ENCODE results near the gene TMEM141. TPM values are rescaled to one million over a fixed set of nuclear protein-coding genes. Genes with fewer than 3 reads are reported as not detected.
A peak's percentile ranks its signal among the peaks of the same experiment; 100 is the strongest.
"Not testable (repeated sequence)": the region's sequence is repeated elsewhere in the genome, so short reads cannot be mapped to it uniquely, and the experiment has no call there.

Gene TMEM141
- total RNA-seq, 1 experiment from 2014 or later, result 64.1 TPM

- no peak overlapping the region for H3K4me3 Mint-ChIP-seq (ENCODE audit: low read depth, unreplicated experiment)
- intact Hi-C loops (cut with micrococcal nuclease; ENCODE audit: unreplicated experiment), result no loop called here
- TF ChIP-seq CTCF (IDR thresholded peaks at IDR 0.05; ENCODE audit: unreplicated experiment), result no peak
- H3K9me3 Mint-ChIP-seq (ENCODE audit: low read depth, unreplicated experiment), result no peaks in the 10 kb centered on the region
- DNase-seq, result no peak
- no peak overlapping the region for H3K27ac Mint-ChIP-seq (ENCODE audit: unreplicated experiment)
- H3K4me1 Mint-ChIP-seq (ENCODE audit: low read depth, unreplicated experiment), result peaks cover 10% of the 10 kb centered on the region
- BruUV-seq (replicated peaks), result no TSS peak
- H3K27me3 Mint-ChIP-seq (ENCODE audit: unreplicated experiment), result peaks cover 23% of the 10 kb centered on the region
- H3K36me3 Mint-ChIP-seq (ENCODE audit: insufficient read depth, unreplicated experiment), result no peaks in the 10 kb centered on the region
- CTCF ChIA-PET, result no interaction called here
These were observed 28.1 kb upstream of the TMEM141 start for GRCh38 chr9:136762915-136763648.

DNA sequence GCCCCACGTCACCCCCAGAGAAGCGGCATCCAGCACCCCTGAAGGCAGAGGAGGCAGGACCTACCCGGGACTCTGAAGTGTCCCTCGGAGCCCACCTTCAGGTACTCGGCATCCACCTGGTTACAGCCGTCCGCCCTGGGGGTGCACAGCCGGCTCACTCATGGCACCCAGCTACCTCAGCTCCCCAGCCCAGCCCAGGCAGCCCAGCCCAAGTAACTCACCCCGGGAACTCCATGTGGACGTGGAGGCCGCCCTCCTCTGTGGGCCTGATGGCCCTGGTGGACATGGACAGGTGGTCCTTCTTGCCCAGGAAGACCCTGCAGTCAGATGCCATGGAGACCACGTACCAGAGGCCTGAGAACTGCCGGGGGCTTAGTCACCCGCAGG lies 27.5 kb upstream of the TMEM141 start:
- intact Hi-C loops (cut with micrococcal nuclease; ENCODE audit: unreplicated experiment), result no loop called here
- H3K27me3 Mint-ChIP-seq (ENCODE audit: unreplicated experiment), result peaks cover 23% of the 10 kb centered on the region
- no peak overlapping the region for H3K4me3 Mint-ChIP-seq (ENCODE audit: low read depth, unreplicated experiment)
- H3K36me3 Mint-ChIP-seq (ENCODE audit: insufficient read depth, unreplicated experiment), result no peaks in the 10 kb centered on the region
- no peak for DNase-seq
- peaks cover 10% of the 10 kb centered on the region for H3K4me1 Mint-ChIP-seq (ENCODE audit: low read depth, unreplicated experiment)
- CTCF ChIA-PET, result no interaction called here
- no peak overlapping the region for H3K27ac Mint-ChIP-seq (ENCODE audit: unreplicated experiment)
- BruUV-seq (replicated peaks), result no TSS peak
- no peaks in the 10 kb centered on the region for H3K9me3 Mint-ChIP-seq (ENCODE audit: low read depth, unreplicated experiment)
- TF ChIP-seq CTCF (IDR thresholded peaks at IDR 0.05; ENCODE audit: unreplicated experiment), result no peak

DNA sequence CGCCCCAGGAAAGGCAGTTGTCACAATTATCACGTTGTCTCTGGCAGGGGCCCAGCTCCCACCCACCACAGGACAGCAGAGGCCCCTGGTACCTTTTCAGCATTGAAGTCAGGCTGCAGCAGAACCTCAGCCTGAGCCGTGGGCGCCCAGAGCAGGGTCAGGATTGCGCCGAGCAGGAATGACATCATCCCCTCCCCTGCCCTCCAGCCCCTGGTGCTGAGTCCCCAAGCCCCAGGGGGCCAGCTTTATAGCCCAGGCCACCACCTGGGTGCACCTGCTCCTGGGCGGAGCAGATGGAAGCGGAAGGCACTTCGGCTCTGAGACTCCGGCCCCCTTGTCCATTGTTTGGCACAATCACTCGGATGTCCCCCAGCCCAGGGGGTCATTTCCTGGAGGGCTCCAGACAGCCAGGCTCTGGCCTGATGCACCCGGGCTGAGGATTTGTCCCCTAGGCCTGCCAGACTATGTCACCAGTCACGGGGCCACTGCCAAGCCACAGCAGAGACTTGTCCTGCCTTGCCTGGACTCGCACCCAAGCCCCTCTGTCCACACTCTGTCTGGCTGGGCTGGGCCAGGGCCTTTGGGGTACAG lies 26.7 kb upstream of the TMEM141 start, which contains the start of gene LCN15:
TSS of gene LCN15 (minus strand) at position 218 of the 591 bp plus-strand sequence. CDS start at position 188, 30 bp downstream.
- Mint-ChIP-seq H3K27ac (ENCODE audit: unreplicated experiment) (no peak within 1 kb of the TSS), H3K4me1 (ENCODE audit: low read depth, unreplicated experiment) (peaks cover 10% of the 10 kb centered on the region), H3K4me3 (ENCODE audit: low read depth, unreplicated experiment) (no peak within 1 kb of the TSS), H3K9me3 (ENCODE audit: low read depth, unreplicated experiment) (no peaks in the 10 kb centered on the region), H3K27me3 (ENCODE audit: unreplicated experiment) (peaks cover 23% of the 10 kb centered on the region), H3K36me3 (ENCODE audit: insufficient read depth, unreplicated experiment) (no peaks in the 10 kb centered on the region)
- intact Hi-C loops (cut with micrococcal nuclease; ENCODE audit: unreplicated experiment), result no loop called here
- no peak for DNase-seq
- no peak for TF ChIP-seq CTCF (IDR thresholded peaks at IDR 0.05; ENCODE audit: unreplicated experiment)
- no TSS peak for BruUV-seq (replicated peaks)
- CTCF ChIA-PET, result no interaction called here

- Mint-ChIP-seq H3K27ac (ENCODE audit: unreplicated experiment) (no peak overlapping the region), H3K27me3 (ENCODE audit: unreplicated experiment) (peaks cover 23% of the 10 kb centered on the region), H3K36me3 (ENCODE audit: insufficient read depth, unreplicated experiment) (no peaks in the 10 kb centered on the region), H3K9me3 (ENCODE audit: low read depth, unreplicated experiment) (no peaks in the 10 kb centered on the region), H3K4me3 (ENCODE audit: low read depth, unreplicated experiment) (no peak overlapping the region), H3K4me1 (ENCODE audit: low read depth, unreplicated experiment) (peaks cover 10% of the 10 kb centered on the region)
- no peak for DNase-seq
- CTCF ChIA-PET, result no interaction called here
- intact Hi-C loops (cut with micrococcal nuclease; ENCODE audit: unreplicated experiment), result no loop called here
- TF ChIP-seq CTCF (IDR thresholded peaks at IDR 0.05; ENCODE audit: unreplicated experiment), result no peak
- BruUV-seq (replicated peaks), result no TSS peak
These were observed 26.1 kb upstream of the TMEM141 start for GRCh38 chr9:136765041-136765440.

DNA sequence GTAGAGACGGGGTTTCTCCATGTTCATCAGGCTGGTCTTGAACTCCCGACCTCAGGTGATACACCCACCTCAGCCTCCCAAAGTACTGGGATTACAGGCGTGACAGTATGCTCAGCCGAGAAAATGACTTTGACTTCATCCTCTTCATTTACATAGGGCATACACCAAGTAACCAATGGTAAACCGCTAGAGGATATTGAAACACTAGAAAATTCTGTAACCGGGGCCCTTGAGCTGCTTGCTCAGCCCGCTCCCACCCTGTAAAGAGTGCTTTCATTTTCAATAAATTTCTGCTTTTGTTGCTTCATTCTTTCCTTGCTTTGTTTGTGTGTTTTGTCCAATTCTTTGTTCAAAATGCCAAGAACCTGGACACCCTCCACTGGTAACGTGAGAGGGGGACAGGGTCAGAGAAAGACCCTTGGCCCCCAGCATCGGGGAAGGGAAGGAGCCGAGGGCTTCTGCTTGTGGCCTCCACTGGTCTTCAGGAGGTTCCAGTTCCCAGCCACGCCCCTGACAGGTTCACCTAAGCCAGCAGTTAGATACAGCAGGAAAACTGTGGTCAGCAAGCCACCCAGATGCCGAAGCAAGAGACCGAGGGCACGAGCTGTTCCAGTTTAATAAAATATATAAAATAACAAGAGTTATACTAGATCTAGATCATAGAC lies 25.3 kb upstream of the TMEM141 start:
- H3K4me1 Mint-ChIP-seq (ENCODE audit: low read depth, unreplicated experiment); intact Hi-C loops (cut with micrococcal nuclease; ENCODE audit: unreplicated experiment); H3K27ac Mint-ChIP-seq (ENCODE audit: unreplicated experiment); H3K4me3 Mint-ChIP-seq (ENCODE audit: low read depth, unreplicated experiment); CTCF ChIA-PET; H3K36me3 Mint-ChIP-seq (ENCODE audit: insufficient read depth, unreplicated experiment); BruUV-seq (replicated peaks); H3K9me3 Mint-ChIP-seq (ENCODE audit: low read depth, unreplicated experiment); DNase-seq: not testable (repeated sequence)
- peaks cover 19% of the 10 kb centered on the region for H3K27me3 Mint-ChIP-seq (ENCODE audit: unreplicated experiment)

DNA sequence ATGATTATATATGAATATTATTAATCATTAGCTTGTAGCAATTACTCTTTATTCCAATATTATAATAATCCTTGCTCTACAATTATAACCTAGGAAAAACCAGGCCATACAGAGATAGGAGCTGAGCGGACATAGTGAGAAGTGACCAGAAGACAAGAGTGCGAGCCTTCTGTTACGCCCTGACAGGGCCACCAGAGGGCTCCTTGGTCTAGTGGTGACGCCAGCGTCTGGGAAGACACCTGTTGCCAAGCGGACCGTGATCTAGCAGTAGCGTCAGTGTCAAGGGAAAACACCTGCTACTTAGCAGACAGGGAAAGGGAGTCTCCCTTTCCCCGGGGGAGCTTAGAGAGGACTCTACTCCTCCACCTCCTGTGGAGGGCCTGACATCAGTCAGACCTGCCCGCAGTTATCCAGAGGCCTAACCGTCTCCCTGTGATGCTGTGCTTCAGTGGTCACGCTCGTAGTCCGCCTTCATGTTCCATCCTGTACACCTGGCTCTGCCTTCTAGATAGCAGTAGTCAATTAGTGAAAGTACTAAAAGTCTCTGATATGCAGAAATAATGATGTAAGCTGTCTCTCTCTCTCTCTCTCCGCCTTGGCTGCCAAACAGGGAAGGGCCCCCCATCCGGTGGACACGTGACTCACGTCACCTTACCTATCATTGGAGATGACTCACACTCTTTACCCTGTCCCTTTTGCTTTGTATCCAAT lies 24.6 kb upstream of the TMEM141 start:
- H3K27ac Mint-ChIP-seq (ENCODE audit: unreplicated experiment), result peak overlapping the region; percentile 6
- intact Hi-C loops (cut with micrococcal nuclease; ENCODE audit: unreplicated experiment); H3K4me1 Mint-ChIP-seq (ENCODE audit: low read depth, unreplicated experiment); CTCF ChIA-PET; H3K4me3 Mint-ChIP-seq (ENCODE audit: low read depth, unreplicated experiment); BruUV-seq (replicated peaks); H3K36me3 Mint-ChIP-seq (ENCODE audit: insufficient read depth, unreplicated experiment); H3K9me3 Mint-ChIP-seq (ENCODE audit: low read depth, unreplicated experiment): not testable (repeated sequence)
- H3K27me3 Mint-ChIP-seq (ENCODE audit: unreplicated experiment), result peaks cover 13% of the 10 kb centered on the region
- peak; percentile 43 for DNase-seq
